Stomach smooth muscle (tissue), 2 donors: ENCODE data around the gene ARID1B.
A peak's percentile ranks its signal among the peaks of the same experiment; 100 is the strongest.

Source experiments
- H3K27ac ChIP-seq: one replicate; pipeline ENCODE4 v1.7.0; 2013; ENCODE audit warnings: mild to moderate bottlenecking, low read length, inconsistent platforms
- H3K27me3 ChIP-seq, 2 donors: one replicate each; pipeline ENCODE4 v1.7.0; 2013; ENCODE audit warnings: low read length in 2 of 2; ENCODE audit not compliant: insufficient read depth in 2 of 2, control insufficient read depth in 1 of 2
- H3K36me3 ChIP-seq, 2 donors: one replicate each; pipeline ENCODE4 v1.7.0; 2013; ENCODE audit warnings: low read length in 2 of 2; ENCODE audit not compliant: control insufficient read depth in 2 of 2, insufficient read depth in 2 of 2
- H3K4me1 ChIP-seq: one replicate; pipeline ENCODE4 v1.7.0; 2013; ENCODE audit warnings: low read length; ENCODE audit not compliant: control insufficient read depth, insufficient read depth
- H3K4me3 ChIP-seq, 2 donors: one replicate each; pipeline ENCODE4 v1.7.0; 2013; ENCODE audit warnings: low read length in 2 of 2
- H3K9ac ChIP-seq, 2 donors: one replicate each; pipeline ENCODE4 v1.7.0; 2013; ENCODE audit warnings: low read length in 2 of 2, mild to moderate bottlenecking in 1 of 2
- H3K9me3 ChIP-seq, 2 donors: one replicate each; pipeline ENCODE4 v1.7.0; 2013; ENCODE audit warnings: low read length in 2 of 2; ENCODE audit not compliant: control insufficient read depth in 2 of 2
- donor health status: healthy.
- donor health status: Pancreatic carcinoma.

Gene ARID1B

GRCh38 chr6:156795825-156796224 is 18.6 kb downstream of the ARID1B start:
- Histone ChIP-seq H3K36me3 (no peaks in the 10 kb centered on the region), H3K4me1 (peaks cover 21% of the 10 kb centered on the region), H3K9ac (peak overlapping the region in 1 of 2 donors; percentile 47), H3K27ac (no peak overlapping the region), H3K4me3 (peak overlapping the region; percentile 58 to 62), H3K27me3 (no peaks in the 10 kb centered on the region), H3K9me3 (no peaks in the 10 kb centered on the region)

- Histone ChIP-seq H3K9me3 (no peaks in the 10 kb centered on the region), H3K27me3 (no peaks in the 10 kb centered on the region), H3K4me3 (no peak overlapping the region), H3K36me3 (no peaks in the 10 kb centered on the region), H3K9ac (no peak overlapping the region), H3K27ac (no peak overlapping the region), H3K4me1 (peaks cover 16% of the 10 kb centered on the region)
These were observed 19.4 kb downstream of the ARID1B start for GRCh38 chr6:156796627-156797026.

GRCh38 chr6:156797901-156798735 is 20.9 kb downstream of the ARID1B start:
- H3K36me3 ChIP-seq, result no peaks in the 10 kb centered on the region

GRCh38 chr6:156801712-156802111 is 24.5 kb downstream of the ARID1B start:
- Histone ChIP-seq H3K9ac (no peak overlapping the region), H3K36me3 (no peaks in the 10 kb centered on the region), H3K27me3 (no peaks in the 10 kb centered on the region), H3K9me3 (no peaks in the 10 kb centered on the region), H3K27ac (no peak overlapping the region), H3K4me1 (peaks cover 10% of the 10 kb centered on the region), H3K4me3 (no peak overlapping the region)

More at GRCh38 chr6:156797901-156798735, 20.9 kb downstream of the ARID1B start:
- H3K4me1 ChIP-seq, result peaks cover 16% of the 10 kb centered on the region
- no peak overlapping the region for H3K4me3 ChIP-seq
- H3K27me3 ChIP-seq, result no peaks in the 10 kb centered on the region
- no peak overlapping the region for H3K9ac ChIP-seq
- no peak overlapping the region for H3K27ac ChIP-seq
- H3K9me3 ChIP-seq, result no peaks in the 10 kb centered on the region

- Histone ChIP-seq H3K4me1 (peaks cover 5% of the 10 kb centered on the region), H3K27me3 (no peaks in the 10 kb centered on the region), H3K27ac (no peak overlapping the region), H3K9ac (no peak overlapping the region), H3K9me3 (no peaks in the 10 kb centered on the region), H3K36me3 (no peaks in the 10 kb centered on the region), H3K4me3 (no peak overlapping the region)
These were observed 26.2 kb downstream of the ARID1B start for GRCh38 chr6:156803353-156803752.

- Histone ChIP-seq H3K27ac (no peak overlapping the region), H3K36me3 (no peaks in the 10 kb centered on the region), H3K9ac (no peak overlapping the region), H3K4me3 (no peak overlapping the region), H3K9me3 (no peaks in the 10 kb centered on the region), H3K27me3 (no peaks in the 10 kb centered on the region), H3K4me1 (peaks cover 5% of the 10 kb centered on the region)
These were observed 27.2 kb downstream of the ARID1B start for GRCh38 chr6:156804402-156804801.

- Histone ChIP-seq H3K9me3 (no peaks in the 10 kb centered on the region), H3K9ac (no peak overlapping the region), H3K4me3 (no peak overlapping the region), H3K36me3 (no peaks in the 10 kb centered on the region), H3K27ac (no peak overlapping the region), H3K27me3 (no peaks in the 10 kb centered on the region), H3K4me1 (peaks cover 10% of the 10 kb centered on the region)
These were observed 29.0 kb downstream of the ARID1B start for GRCh38 chr6:156806155-156806554.

GRCh38 chr6:156807028-156807427 is 29.9 kb downstream of the ARID1B start:
- no peak overlapping the region for H3K27ac ChIP-seq
- H3K36me3 ChIP-seq, result no peaks in the 10 kb centered on the region
- no peaks in the 10 kb centered on the region for H3K9me3 ChIP-seq
- H3K27me3 ChIP-seq, result no peaks in the 10 kb centered on the region
- H3K9ac ChIP-seq, result no peak overlapping the region
- H3K4me1 ChIP-seq, result peaks cover 14% of the 10 kb centered on the region
- no peak overlapping the region for H3K4me3 ChIP-seq

- Histone ChIP-seq H3K9ac (no peak overlapping the region), H3K27me3 (no peaks in the 10 kb centered on the region), H3K36me3 (no peaks in the 10 kb centered on the region), H3K4me1 (peaks cover 14% of the 10 kb centered on the region), H3K27ac (no peak overlapping the region), H3K9me3 (no peaks in the 10 kb centered on the region), H3K4me3 (no peak overlapping the region)
These were observed 30.6 kb downstream of the ARID1B start for GRCh38 chr6:156807795-156808194.

GRCh38 chr6:156808287-156808686 is 31.1 kb downstream of the ARID1B start:
- no peaks in the 10 kb centered on the region for H3K36me3 ChIP-seq
- H3K4me1 ChIP-seq, result peaks cover 14% of the 10 kb centered on the region
- H3K27me3 ChIP-seq, result no peaks in the 10 kb centered on the region
- no peak overlapping the region for H3K27ac ChIP-seq
- H3K9me3 ChIP-seq, result no peaks in the 10 kb centered on the region
- no peak overlapping the region for H3K9ac ChIP-seq
- H3K4me3 ChIP-seq, result no peak overlapping the region

- Histone ChIP-seq H3K27ac (no peak overlapping the region), H3K27me3 (no peaks in the 10 kb centered on the region), H3K4me1 (peaks cover 14% of the 10 kb centered on the region), H3K9ac (no peak overlapping the region), H3K9me3 (no peaks in the 10 kb centered on the region), H3K36me3 (no peaks in the 10 kb centered on the region), H3K4me3 (no peak overlapping the region)
These were observed 31.9 kb downstream of the ARID1B start for GRCh38 chr6:156809034-156809433.
